Measurements from ENCODE around the gene SMAP2.

DNA sequence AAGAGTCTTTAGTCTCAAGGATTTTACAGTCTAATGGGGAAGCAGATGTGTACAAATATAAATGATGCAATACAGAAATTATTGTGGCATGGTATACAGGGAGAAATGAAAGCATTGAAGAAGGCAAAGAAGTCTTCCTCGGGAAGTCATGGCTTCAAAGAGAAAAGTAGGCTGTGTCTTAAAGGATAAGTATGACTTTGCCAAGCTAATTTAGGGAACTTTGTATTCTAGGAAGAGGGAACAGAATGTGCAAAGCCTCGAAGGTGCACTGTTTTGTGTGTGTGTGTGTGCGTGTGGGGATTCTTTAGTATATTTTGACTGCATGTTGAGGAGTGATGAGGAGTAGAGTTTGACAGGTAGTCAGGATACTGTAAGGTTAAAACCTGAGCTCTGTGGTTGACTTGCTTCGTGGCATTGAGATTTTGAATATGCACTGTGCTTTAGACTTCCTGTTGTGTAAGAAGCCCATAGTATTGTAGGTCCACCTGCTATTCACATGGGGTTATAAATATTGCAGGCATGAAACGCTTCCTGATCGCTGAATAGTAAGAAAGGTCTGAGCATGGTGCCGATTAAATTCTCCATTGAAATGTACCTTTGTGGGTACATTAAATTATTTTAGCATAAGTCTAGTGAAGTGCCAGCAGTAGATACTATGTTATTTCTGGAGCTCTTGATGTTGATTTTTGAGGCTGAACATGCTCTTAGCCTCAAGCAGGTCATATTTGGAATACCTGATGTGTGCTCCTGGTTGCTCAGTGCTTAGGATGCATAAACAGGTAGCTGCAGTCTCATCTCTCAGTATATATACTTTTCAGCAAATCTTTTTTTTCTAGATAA lies 8.0 kb downstream of the SMAP2 start:
- TF ChIP-seq, protein P1, sequence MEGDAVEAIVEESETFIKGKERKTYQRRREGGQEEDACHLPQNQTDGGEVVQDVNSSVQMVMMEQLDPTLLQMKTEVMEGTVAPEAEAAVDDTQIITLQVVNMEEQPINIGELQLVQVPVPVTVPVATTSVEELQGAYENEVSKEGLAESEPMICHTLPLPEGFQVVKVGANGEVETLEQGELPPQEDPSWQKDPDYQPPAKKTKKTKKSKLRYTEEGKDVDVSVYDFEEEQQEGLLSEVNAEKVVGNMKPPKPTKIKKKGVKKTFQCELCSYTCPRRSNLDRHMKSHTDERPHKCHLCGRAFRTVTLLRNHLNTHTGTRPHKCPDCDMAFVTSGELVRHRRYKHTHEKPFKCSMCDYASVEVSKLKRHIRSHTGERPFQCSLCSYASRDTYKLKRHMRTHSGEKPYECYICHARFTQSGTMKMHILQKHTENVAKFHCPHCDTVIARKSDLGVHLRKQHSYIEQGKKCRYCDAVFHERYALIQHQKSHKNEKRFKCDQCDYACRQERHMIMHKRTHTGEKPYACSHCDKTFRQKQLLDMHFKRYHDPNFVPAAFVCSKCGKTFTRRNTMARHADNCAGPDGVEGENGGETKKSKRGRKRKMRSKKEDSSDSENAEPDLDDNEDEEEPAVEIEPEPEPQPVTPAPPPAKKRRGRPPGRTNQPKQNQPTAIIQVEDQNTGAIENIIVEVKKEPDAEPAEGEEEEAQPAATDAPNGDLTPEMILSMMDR (IDR thresholded peaks at IDR 0.05) = no peak
- TF ChIP-seq EP300 (IDR thresholded peaks at IDR 0.05) (peak in 1 of 2 donors; percentile 25), POLR2A (IDR thresholded peaks at IDR 0.05) (no peak)
